Measurements from ENCODE around the gene LPAR2.

GRCh38 chr19:19582471-19582870 is 45.5 kb downstream of the LPAR2 start:
- no peak for TF ChIP-seq ARNT (IDR thresholded peaks at IDR 0.05)
- TF ChIP-seq, protein P1, sequence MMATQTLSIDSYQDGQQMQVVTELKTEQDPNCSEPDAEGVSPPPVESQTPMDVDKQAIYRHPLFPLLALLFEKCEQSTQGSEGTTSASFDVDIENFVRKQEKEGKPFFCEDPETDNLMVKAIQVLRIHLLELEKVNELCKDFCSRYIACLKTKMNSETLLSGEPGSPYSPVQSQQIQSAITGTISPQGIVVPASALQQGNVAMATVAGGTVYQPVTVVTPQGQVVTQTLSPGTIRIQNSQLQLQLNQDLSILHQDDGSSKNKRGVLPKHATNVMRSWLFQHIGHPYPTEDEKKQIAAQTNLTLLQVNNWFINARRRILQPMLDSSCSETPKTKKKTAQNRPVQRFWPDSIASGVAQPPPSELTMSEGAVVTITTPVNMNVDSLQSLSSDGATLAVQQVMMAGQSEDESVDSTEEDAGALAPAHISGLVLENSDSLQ (IDR thresholded peaks at IDR 0.05), result no peak

Measured in HEK293T (cell line).